A549 (cell line): ENCODE measurements around the gene PASK. TPM values are rescaled to one million over a fixed set of nuclear protein-coding genes. Genes with fewer than 3 reads are reported as not detected.

Experiments
- ATAC-seq, 2 experiments: fragments of 200-7000 bp in 1 of 2; fragments of >200 bp in 1 of 2; cut with Nextera tagmentation in 1 of 2; cut with Tn5 transposase in 1 of 2; 3 replicates each; pipeline versions ENCODE4 v1.8.0 to v1.9.1; 2018 to 2020; ENCODE audit warnings: mild to moderate bottlenecking in 1 of 2, moderate library complexity in 1 of 2
- CTCF ChIA-PET: fragments of 300-600 bp; sonication (Branson Sonifier 250); formaldehyde crosslinking; extraction: SDS; loops from one replicate; lab custom pipeline; 2021; ENCODE audit warnings: antibody characterized with exemption, inconsistent platforms; lab: Yijun Ruan, JAX
- POLR2A ChIA-PET: fragments of 350-600 bp; formaldehyde crosslinking; extraction: SDS; loops from one replicate; lab custom pipeline; 2021; ENCODE audit warnings: antibody characterized with exemption, inconsistent platforms; lab: Yijun Ruan, JAX
- DNase-seq, 2 experiments: peaks; one replicate each; pipeline versions ENCODE4 v3.0.0 to v3.0.0-alpha.2; 2011 to 2016; ENCODE audit warnings: low read depth in 1 of 2, low spot score in 1 of 2
- FAIRE-seq: peaks from 2 replicates; lab custom pipeline; 2011; peaks lifted over from hg19 to GRCh38; lab: Jason Lieb, UNC
- H3K27ac ChIP-seq, 2 experiments: fragments of >200 bp; sonication (Bioruptor Twin); formaldehyde crosslinking; 3 replicates each; pipeline ENCODE4 v1.5.1; 2016 to 2017
- H3K4me1 ChIP-seq: fragments of >200 bp; sonication (Bioruptor Twin); formaldehyde crosslinking; 3 replicates; pipeline ENCODE4 v1.6.1; 2016
- H3K4me2 ChIP-seq: fragments of >200 bp; sonication (Bioruptor Twin); formaldehyde crosslinking; 3 replicates; pipeline ENCODE4 v1.6.1; 2016
- H3K4me3 ChIP-seq: fragments of >200 bp; sonication (Bioruptor Twin); formaldehyde crosslinking; 3 replicates; pipeline ENCODE4 v1.5.1; 2016
- H3K9me3 ChIP-seq: fragments of >200 bp; sonication (Bioruptor Twin); formaldehyde crosslinking; 3 replicates; pipeline ENCODE4 v1.6.1; 2016
- BHLHE40 ChIP-seq: IDR thresholded peaks from 2 replicates; pipeline ENCODE4 v1.6.1; 2012; ENCODE audit warnings: low read depth, low read length, inconsistent platforms
- CBX8 ChIP-seq: fragments of 200-600 bp; sonication (generic); IDR thresholded peaks from 2 replicates; pipeline ENCODE4 v1.6.1; 2016
- CEBPB ChIP-seq, 2 experiments: fragments of >200 bp in 1 of 2; sonication (Bioruptor Twin) in 1 of 2; formaldehyde crosslinking in 1 of 2; IDR thresholded peaks; 2 replicates each; pipeline ENCODE4 v1.6.1; 2012 to 2016
- CHD2 ChIP-seq: fragments of 150-350 bp; IDR thresholded peaks from 2 replicates; pipeline ENCODE4 v1.6.1; 2014; ENCODE audit warnings: low read length; ENCODE audit not compliant: partially characterized antibody
- EHF ChIP-seq: fragments of 250-450 bp; sonication (Bioruptor Pico); IDR thresholded peaks from 2 replicates; pipeline ENCODE4 v1.5.0; 2020; ENCODE audit warnings: mild to moderate bottlenecking
- EHMT2 ChIP-seq: fragments of 200-600 bp; sonication (generic); IDR thresholded peaks from 2 replicates; pipeline ENCODE4 v1.6.1; 2016; ENCODE audit warnings: antibody characterized with exemption, low read depth, mild to moderate bottlenecking, moderate library complexity
- EP300 ChIP-seq, 2 experiments: fragments of >200 bp; sonication (Bioruptor Twin); formaldehyde crosslinking; IDR thresholded peaks; 2 replicates in 1 of 2; 3 replicates in 1 of 2; pipeline ENCODE4 v1.6.1; 2016 to 2017
- ESRRA ChIP-seq: fragments of 150-350 bp; IDR thresholded peaks from 2 replicates; pipeline ENCODE4 v1.6.1; 2014; ENCODE audit warnings: mild to moderate bottlenecking, low read length, borderline replicate concordance
- FOSB ChIP-seq: fragments of 250-450 bp; sonication (Bioruptor Pico); IDR thresholded peaks from 2 replicates; pipeline ENCODE4 v1.5.0; 2020; ENCODE audit warnings: mild to moderate bottlenecking, moderate library complexity
- FOSL2 ChIP-seq, 2 experiments: fragments of 450-650 bp in 1 of 2; fragments of >200 bp in 1 of 2; sonication (Bioruptor Twin) in 1 of 2; formaldehyde crosslinking; IDR thresholded peaks; 2 replicates each; pipeline versions ENCODE4 v1.5.0 to v1.6.1; 2016 to 2020; ENCODE audit warnings: mild to moderate bottlenecking in 1 of 2, moderate library complexity in 1 of 2
- FOXS1 ChIP-seq: fragments of 250-450 bp; sonication (Bioruptor Pico); IDR thresholded peaks from 2 replicates; pipeline ENCODE4 v1.5.0; 2020; ENCODE audit warnings: mild to moderate bottlenecking, moderate library complexity
- HEYL ChIP-seq: fragments of 250-450 bp; sonication (Bioruptor Pico); IDR thresholded peaks from 2 replicates; pipeline ENCODE4 v1.8.0; 2021; ENCODE audit warnings: mild to moderate bottlenecking, moderate library complexity
- HOXB5 ChIP-seq: fragments of 250-450 bp; sonication (Bioruptor Pico); IDR thresholded peaks from 2 replicates; pipeline ENCODE4 v1.5.0; 2020; ENCODE audit warnings: mild to moderate bottlenecking, moderate library complexity
- MAFK ChIP-seq: fragments of 450-650 bp; IDR thresholded peaks from 2 replicates; pipeline ENCODE4 v1.6.1; 2014; ENCODE audit not compliant: partially characterized antibody
- MYC ChIP-seq: IDR thresholded peaks from 2 replicates; pipeline ENCODE4 v1.6.1; 2012; ENCODE audit warnings: mild to moderate bottlenecking, inconsistent platforms, low read length, improper control_type of control experiment, borderline replicate concordance
- NPAS2 ChIP-seq: fragments of 250-450 bp; sonication (Bioruptor Pico); IDR thresholded peaks from 2 replicates; pipeline ENCODE4 v1.8.0; 2022; ENCODE audit warnings: mild to moderate bottlenecking, moderate library complexity, borderline replicate concordance
- PHF8 ChIP-seq: fragments of 200-600 bp; sonication (generic); IDR thresholded peaks from 2 replicates; pipeline ENCODE4 v1.6.1; 2016; ENCODE audit warnings: low read depth, mild to moderate bottlenecking, antibody characterized with exemption, moderate library complexity, borderline replicate concordance
- RAD21 ChIP-seq, 2 experiments: fragments of >200 bp in 1 of 2; sonication (Bioruptor Twin) in 1 of 2; formaldehyde crosslinking in 1 of 2; IDR thresholded peaks in 1 of 2; conservative IDR thresholded peaks in 1 of 2; 2 replicates in 1 of 2; 3 replicates in 1 of 2; pipeline ENCODE4 v1.6.1; 2012 to 2018; ENCODE audit warnings: inconsistent platforms in 1 of 2
- RCOR1 ChIP-seq: fragments of 150-350 bp; IDR thresholded peaks from 2 replicates; pipeline ENCODE4 v1.6.1; 2014; ENCODE audit warnings: antibody characterized with exemption, low read length, low read depth
- TP53 ChIP-seq: fragments of 250-450 bp; sonication (Bioruptor Pico); IDR thresholded peaks from 2 replicates; pipeline ENCODE4 v1.5.0; 2021; ENCODE audit warnings: mild to moderate bottlenecking, moderate library complexity
- ZFP36 ChIP-seq: fragments of 450-650 bp; IDR thresholded peaks from 2 replicates; pipeline ENCODE4 v1.6.1; 2014; ENCODE audit warnings: borderline replicate concordance; ENCODE audit not compliant: partially characterized antibody
- ZNF302 ChIP-seq: fragments of 250-450 bp; sonication (Bioruptor Pico); IDR thresholded peaks from 2 replicates; pipeline ENCODE4 v1.9.0; 2021; ENCODE audit warnings: inconsistent platforms, mild to moderate bottlenecking, moderate library complexity
- WGBS: methylation state at CpG from one replicate; pipeline ENCODE4 v1.1.6; 2017; ENCODE audit errors: missing lambda C conversion rate; 5-methylcytosine and 5-hydroxymethylcytosine counted together
- polyA plus RNA-seq, 4 experiments: library from polyadenylated mRNA; depleted of rRNA in 3 of 4; stranded (reverse); fragments of >200 nt; fragmentation: RNase III in 1 of 4; extraction: RNeasy Plus Mini Kit Qiagen cat#74134 plus additional on column Dnase treatment in 1 of 4; gene quantifications; 2 replicates in 3 of 4; 3 replicates in 1 of 4; pipeline ENCODE4 v1.2.3, GENCODE V29; 2011 to 2017
- TF ChIP-seq, protein P1 (sequence below): IDR thresholded peaks from 2 replicates; pipeline ENCODE4 v1.6.1; 2012
- TF ChIP-seq, protein P2 (sequence below): fragments of 250-450 bp; sonication (Bioruptor Pico); IDR thresholded peaks from 2 replicates; pipeline ENCODE4 v1.5.0; 2020; ENCODE audit warnings: low read depth, mild to moderate bottlenecking, moderate library complexity

PASK gene
- polyA plus RNA-seq, 2 of the 4 experiments (the other 2 are of a cell fraction) = 7.4 to 12.4 TPM

DNA sequence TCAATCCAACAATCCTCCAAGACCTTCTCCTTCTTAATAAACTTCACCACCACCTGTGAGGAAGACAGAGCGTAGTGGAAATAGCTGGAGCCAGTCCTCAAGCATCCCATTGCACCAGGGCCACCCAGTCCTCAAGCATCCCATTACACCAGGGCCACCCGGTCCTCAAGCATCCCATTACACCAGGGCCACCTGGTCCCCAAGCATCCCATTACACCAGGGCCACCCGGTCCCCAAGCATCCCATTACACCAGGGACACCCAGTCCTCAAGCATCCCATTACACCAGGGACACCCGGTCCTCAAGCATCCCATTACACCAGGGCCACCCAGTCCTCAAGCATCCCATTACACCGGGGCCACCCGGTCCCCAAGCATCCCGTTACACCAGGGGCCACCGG, 33.9 kb downstream of the PASK start:
- no peak overlapping the region for H3K4me2 ChIP-seq
- H3K9me3 ChIP-seq = no peaks in the 10 kb centered on the region
- ChIA-PET POLR2A (no interaction called here), CTCF (no interaction called here)
- no peak for DNase-seq
- no peak for FAIRE-seq
- H3K27ac ChIP-seq = no peak overlapping the region
- no peak for ATAC-seq
- no peak for TF ChIP-seq FOSL2 (IDR thresholded peaks at IDR 0.05)
- no peak for TF ChIP-seq FOSL2 (CRISPR knock-in tag; IDR thresholded peaks at IDR 0.05)
- TF ChIP-seq HEYL (CRISPR knock-in tag) = no peak
- WGBS = 83% methylated on average over 8 of the region's 8 CpGs
- no peaks in the 10 kb centered on the region for H3K4me1 ChIP-seq
- H3K4me3 ChIP-seq = no peak overlapping the region

DNA sequence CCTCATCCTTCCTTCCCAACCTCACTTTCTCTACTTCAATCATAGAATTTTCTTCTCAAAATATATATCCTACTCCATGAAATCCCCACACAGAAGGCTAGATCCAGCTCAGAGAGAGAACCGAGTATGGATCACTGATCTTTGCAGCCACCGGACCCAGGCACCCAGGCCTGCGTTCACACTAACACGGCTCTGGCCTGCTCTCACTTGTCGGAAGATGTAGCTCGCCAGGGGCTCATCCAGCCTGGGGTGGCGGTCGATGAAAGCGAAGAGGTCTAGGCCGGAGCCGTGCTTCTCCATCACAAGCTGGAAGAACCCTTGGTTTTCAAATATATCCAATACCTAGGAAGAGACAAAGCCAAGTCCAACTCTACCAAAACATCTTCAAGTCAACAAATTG, 34.4 kb downstream of the PASK start:
- ATAC-seq (no peak), DNase-seq (no peak), FAIRE-seq (no peak)
- TF ChIP-seq EP300 (IDR thresholded peaks at IDR 0.05) (no peak), BHLHE40 (no peak), CHD2 (no peak), RAD21 (conservative IDR thresholded peaks at IDR 0.05 in 1 of 2, IDR thresholded peaks at IDR 0.05 in 1 of 2) (no peak), HOXB5 (CRISPR knock-in tag) (no peak), FOXS1 (CRISPR knock-in tag) (no peak), TP53 (CRISPR knock-in tag) (no peak), NPAS2 (CRISPR knock-in tag) (no peak), ZFP36 (no peak), ZNF302 (CRISPR knock-in tag) (no peak), ESRRA (no peak), EHMT2 (no peak), MYC (no peak), CEBPB (IDR thresholded peaks at IDR 0.05) (no peak), PHF8 (no peak), MAFK (no peak)
- TF ChIP-seq, protein P1, sequence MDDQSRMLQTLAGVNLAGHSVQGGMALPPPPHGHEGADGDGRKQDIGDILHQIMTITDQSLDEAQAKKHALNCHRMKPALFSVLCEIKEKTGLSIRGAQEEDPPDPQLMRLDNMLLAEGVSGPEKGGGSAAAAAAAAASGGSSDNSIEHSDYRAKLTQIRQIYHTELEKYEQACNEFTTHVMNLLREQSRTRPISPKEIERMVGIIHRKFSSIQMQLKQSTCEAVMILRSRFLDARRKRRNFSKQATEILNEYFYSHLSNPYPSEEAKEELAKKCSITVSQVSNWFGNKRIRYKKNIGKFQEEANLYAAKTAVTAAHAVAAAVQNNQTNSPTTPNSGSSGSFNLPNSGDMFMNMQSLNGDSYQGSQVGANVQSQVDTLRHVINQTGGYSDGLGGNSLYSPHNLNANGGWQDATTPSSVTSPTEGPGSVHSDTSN = no peak
- TF ChIP-seq, protein P2, sequence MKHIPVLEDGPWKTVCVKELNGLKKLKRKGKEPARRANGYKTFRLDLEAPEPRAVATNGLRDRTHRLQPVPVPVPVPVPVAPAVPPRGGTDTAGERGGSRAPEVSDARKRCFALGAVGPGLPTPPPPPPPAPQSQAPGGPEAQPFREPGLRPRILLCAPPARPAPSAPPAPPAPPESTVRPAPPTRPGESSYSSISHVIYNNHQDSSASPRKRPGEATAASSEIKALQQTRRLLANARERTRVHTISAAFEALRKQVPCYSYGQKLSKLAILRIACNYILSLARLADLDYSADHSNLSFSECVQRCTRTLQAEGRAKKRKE (CRISPR knock-in tag) = no peak
- Histone ChIP-seq H3K4me2 (no peak overlapping the region), H3K9me3 (no peaks in the 10 kb centered on the region), H3K4me3 (no peak overlapping the region), H3K27ac (no peak overlapping the region), H3K4me1 (no peaks in the 10 kb centered on the region)
- ChIA-PET CTCF (no interaction called here), POLR2A (no interaction called here)
- WGBS = 92% methylated on average over 11 of the region's 11 CpGs

DNA sequence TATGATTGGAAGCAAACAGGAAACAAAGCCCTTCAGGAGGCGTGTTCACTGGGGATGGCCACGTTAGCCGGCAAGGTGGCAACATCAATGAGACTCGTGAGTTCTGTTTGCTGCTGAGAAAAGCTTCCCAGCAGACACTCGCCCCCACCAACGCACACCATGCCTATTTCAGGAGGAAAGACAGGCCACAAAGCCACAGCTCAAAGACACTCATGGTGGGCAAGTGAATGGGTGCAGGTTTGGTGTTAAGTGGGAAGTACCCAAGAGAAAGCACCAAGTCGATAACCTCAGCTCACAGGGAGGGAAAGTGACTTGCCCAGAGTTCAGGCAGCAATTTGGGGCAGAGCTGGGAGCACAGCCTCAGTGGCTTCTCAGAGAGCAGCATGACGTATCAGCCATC, 36.7 kb downstream of the PASK start:
- 88% methylated on average over 8 of the region's 8 CpGs for WGBS
- Histone ChIP-seq H3K27ac (no peak overlapping the region), H3K4me3 (no peak overlapping the region), H3K4me1 (no peaks in the 10 kb centered on the region), H3K4me2 (no peak overlapping the region), H3K9me3 (no peaks in the 10 kb centered on the region)
- DNase-seq = no peak
- TF ChIP-seq EHF (CRISPR knock-in tag) = no peak
- no peak for TF ChIP-seq FOSB
- TF ChIP-seq ESRRA = no peak
- TF ChIP-seq CBX8 = no peak
- TF ChIP-seq RCOR1 = no peak
- ATAC-seq = no peak
- FAIRE-seq = no peak
- ChIA-PET CTCF (interaction anchor here (1.1 to 1.4 kb wide), 3 partner anchors 8 to 198 kb away, joined by 3 read pairs; no protein-coding TSS in a partner anchor), POLR2A (no interaction called here)
